Activated T-cell treated with anti-CD3 and anti-CD28 coated beads for 24 hours (primary cell): ENCODE measurements around the gene CTNNA2.

ENCODE experiments used
- DNase-seq: peaks from one replicate; pipeline ENCODE4 v3.0.0-alpha.2; 2020; ENCODE audit warnings: low read depth

CTNNA2 gene

GRCh38 chr2:80280598-80280997 is 767.7 kb downstream of the CTNNA2 start:
- no peak for DNase-seq

GRCh38 chr2:80281049-80281448 is 768.2 kb downstream of the CTNNA2 start:
- DNase-seq, result no peak

- no peak for DNase-seq
Measured at GRCh38 chr2:80288576-80288975, 775.7 kb downstream of the CTNNA2 start.

GRCh38 chr2:80291656-80292055 is 778.8 kb downstream of the CTNNA2 start:
- DNase-seq, result no peak

GRCh38 chr2:80292474-80292873 is 779.6 kb downstream of the CTNNA2 start:
- no peak for DNase-seq

GRCh38 chr2:80293039-80293438 is 780.2 kb downstream of the CTNNA2 start:
- DNase-seq, result no peak

- DNase-seq, result no peak
Measured at GRCh38 chr2:80298954-80299353, 786.1 kb downstream of the CTNNA2 start.

GRCh38 chr2:80299661-80300060 is 786.8 kb downstream of the CTNNA2 start:
- DNase-seq, result no peak

- DNase-seq, result no peak
Measured at GRCh38 chr2:80300346-80300745, 787.5 kb downstream of the CTNNA2 start.

GRCh38 chr2:80300954-80301353 is 788.1 kb downstream of the CTNNA2 start:
- no peak for DNase-seq

- DNase-seq, result no peak
Measured at GRCh38 chr2:80302001-80302313, 789.1 kb downstream of the CTNNA2 start.

- DNase-seq, result no peak
Measured at GRCh38 chr2:80302314-80303005, 789.6 kb downstream of the CTNNA2 start.

GRCh38 chr2:80303006-80303908 is 790.4 kb downstream of the CTNNA2 start:
- no peak for DNase-seq

- no peak for DNase-seq
Measured at GRCh38 chr2:80303909-80304837, 791.3 kb downstream of the CTNNA2 start, which contains the start of gene LRRTM1. TSS of gene LRRTM1 (minus strand) at chr2:80304752. CDS start at chr2:80303819, 933 bp downstream.

- DNase-seq, result no peak
Measured at GRCh38 chr2:80311304-80311703, 798.5 kb downstream of the CTNNA2 start.

GRCh38 chr2:80312282-80312839 is 799.5 kb downstream of the CTNNA2 start:
- DNase-seq, result no peak

GRCh38 chr2:80322311-80322920 is 809.6 kb downstream of the CTNNA2 start:
- DNase-seq, result no peak

- no peak for DNase-seq
Measured at GRCh38 chr2:80322958-80323357, 810.1 kb downstream of the CTNNA2 start.

GRCh38 chr2:80323610-80324009 is 810.8 kb downstream of the CTNNA2 start:
- no peak for DNase-seq

GRCh38 chr2:80324525-80324924 is 811.7 kb downstream of the CTNNA2 start:
- DNase-seq, result no peak

- no peak for DNase-seq
Measured at GRCh38 chr2:80326214-80326613, 813.4 kb downstream of the CTNNA2 start.

- no peak for DNase-seq
Measured at GRCh38 chr2:80326861-80327260, 814.0 kb downstream of the CTNNA2 start.
